GM12872 (cell line): ENCODE measurements around the gene SYNDIG1.

Source experiments
- TF ChIP-seq, protein P1 (sequence below): IDR thresholded peaks from 3 replicates; pipeline ENCODE4 v1.5.1; 2011; ENCODE audit warnings: low read depth, mild to moderate bottlenecking, low read length, moderate library complexity; ENCODE audit not compliant: insufficient read depth

SYNDIG1 gene

DNA sequence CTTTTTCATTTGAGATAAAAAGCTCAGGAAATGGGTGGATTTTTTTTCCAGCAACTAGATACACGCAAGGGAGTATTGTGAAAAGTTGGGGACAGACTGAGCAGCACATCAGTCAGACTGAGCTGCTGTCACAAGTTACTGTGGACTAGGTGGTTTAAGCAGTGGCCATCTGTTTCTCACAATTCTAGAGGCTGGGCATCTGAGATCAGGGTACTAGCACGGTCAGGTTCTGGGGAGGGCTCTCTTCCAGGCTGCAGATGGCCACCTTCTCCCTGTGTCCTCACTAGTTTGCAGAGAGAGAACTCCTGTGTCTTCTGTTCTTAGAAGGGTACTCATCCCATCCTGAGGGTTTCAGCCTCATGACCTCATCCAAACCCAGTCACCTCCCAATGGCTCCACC lies 178.3 kb downstream of the SYNDIG1 start:
- TF ChIP-seq, protein P1, sequence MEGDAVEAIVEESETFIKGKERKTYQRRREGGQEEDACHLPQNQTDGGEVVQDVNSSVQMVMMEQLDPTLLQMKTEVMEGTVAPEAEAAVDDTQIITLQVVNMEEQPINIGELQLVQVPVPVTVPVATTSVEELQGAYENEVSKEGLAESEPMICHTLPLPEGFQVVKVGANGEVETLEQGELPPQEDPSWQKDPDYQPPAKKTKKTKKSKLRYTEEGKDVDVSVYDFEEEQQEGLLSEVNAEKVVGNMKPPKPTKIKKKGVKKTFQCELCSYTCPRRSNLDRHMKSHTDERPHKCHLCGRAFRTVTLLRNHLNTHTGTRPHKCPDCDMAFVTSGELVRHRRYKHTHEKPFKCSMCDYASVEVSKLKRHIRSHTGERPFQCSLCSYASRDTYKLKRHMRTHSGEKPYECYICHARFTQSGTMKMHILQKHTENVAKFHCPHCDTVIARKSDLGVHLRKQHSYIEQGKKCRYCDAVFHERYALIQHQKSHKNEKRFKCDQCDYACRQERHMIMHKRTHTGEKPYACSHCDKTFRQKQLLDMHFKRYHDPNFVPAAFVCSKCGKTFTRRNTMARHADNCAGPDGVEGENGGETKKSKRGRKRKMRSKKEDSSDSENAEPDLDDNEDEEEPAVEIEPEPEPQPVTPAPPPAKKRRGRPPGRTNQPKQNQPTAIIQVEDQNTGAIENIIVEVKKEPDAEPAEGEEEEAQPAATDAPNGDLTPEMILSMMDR: no peak

DNA sequence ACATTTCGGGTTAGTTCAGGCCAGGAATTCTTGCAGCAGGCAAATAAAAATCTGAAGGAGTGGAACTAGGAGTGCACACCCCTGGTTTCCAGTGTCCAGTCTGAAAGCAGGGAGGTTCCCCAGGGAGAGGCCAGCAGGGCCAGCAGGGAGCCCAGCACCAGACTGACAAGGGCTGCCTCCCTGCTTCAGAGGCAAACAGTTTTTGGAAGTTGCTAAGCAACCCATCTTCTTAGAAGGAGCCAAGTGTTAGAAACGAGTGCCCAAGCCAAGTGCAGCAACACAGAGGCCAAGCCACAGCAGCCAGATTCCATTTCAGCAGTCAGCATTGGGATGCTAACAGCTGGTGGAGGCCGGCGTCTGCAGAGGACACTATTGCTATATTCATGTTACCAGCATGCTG lies 179.1 kb downstream of the SYNDIG1 start:
- TF ChIP-seq, protein P1: no peak

GRCh38 chr20:24648919-24649318 lies 179.5 kb downstream of the SYNDIG1 start:
- TF ChIP-seq, protein P1: no peak

DNA sequence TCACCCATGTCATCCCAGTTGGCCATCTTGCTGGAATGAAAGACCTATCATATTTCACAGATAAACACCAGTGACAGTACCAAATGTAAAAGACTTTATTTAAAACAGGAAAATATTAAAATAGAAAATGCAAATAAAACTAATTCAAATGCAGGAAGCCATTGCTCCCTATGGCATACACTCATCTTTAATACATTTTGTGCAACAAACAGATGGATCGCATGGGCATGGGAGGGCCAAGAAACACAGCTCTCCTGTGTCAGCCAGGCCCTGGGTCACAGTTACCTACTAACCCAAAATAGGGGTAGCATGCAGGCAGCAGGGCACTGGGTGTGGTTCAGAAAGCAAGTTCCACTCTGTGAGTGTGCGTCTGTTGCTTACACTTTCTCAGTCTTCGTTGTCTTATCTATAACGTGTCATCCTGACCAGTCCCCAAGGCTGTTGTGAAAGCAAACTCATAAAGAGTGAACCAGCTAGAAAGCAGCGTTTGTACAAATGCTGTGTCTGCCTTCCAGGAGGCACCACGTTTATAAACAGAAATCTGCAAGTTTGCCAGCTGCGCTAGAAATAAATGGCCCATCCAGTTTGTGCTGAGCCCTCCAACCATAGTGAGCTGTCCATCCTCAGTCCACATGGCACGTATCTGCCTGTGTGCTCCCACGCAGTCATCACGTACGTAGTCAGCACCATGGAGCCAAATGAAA lies 180.5 kb downstream of the SYNDIG1 start:
- TF ChIP-seq, protein P1: no peak

DNA sequence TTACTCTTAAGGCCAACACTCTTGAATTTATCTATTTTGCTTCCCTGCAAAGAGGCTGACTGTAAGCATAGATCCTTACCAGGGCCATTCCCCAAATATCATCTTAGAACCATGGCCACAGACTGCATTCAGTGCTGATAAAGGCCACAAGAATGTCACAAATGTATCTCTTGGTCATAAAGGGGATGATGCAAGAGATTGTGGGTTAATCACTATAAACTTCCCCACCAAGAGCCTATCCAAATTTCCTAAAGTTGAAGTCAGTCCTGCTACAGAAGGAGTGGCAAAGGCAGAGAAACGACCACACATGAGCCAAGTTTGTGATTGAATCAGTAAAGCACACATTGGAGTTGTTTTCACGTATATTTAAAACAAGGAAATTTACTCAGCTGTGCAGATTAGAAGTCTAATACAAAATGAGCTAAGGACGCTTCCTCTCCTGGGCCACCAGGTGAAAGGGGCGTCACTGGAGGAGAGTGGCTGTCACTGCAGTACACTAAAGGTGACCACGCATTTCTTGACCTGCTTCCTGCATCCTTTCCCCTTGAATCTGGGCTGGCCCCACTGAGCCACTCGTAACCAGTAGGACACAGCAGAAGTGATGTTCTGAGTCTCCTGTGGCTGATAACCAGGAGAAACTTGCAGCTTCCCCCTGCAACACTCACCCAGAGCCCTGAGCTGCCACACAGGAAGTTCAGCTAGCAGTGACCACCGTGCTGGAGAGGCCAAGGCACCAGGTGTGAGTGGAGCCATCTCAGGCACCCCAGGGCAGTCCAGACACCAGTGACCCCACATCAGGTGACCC lies 181.9 kb downstream of the SYNDIG1 start:
- TF ChIP-seq, protein P1: no peak

GRCh38 chr20:24651976-24652345 lies 182.5 kb downstream of the SYNDIG1 start:
- TF ChIP-seq, protein P1: no peak

GRCh38 chr20:24653306-24653705 lies 183.9 kb downstream of the SYNDIG1 start:
- TF ChIP-seq, protein P1: no peak
